H9 (cell line): ENCODE results near the gene GPC6. TPM values are rescaled to one million over a fixed set of nuclear protein-coding genes. Genes with fewer than 3 reads are reported as not detected.

Source experiments
- DNase-seq: peaks from one replicate; pipeline ENCODE4 v3.0.0-alpha.2; 2017
- H2AFZ ChIP-seq: one replicate; pipeline ENCODE4 v1.6.1; 2013; ENCODE audit warnings: mild to moderate bottlenecking, low read length, control low read depth, moderate library complexity
- H2AK5ac ChIP-seq: 2 replicates; pipeline ENCODE4 v1.6.1; 2013; ENCODE audit warnings: low read length, control low read depth, mixed read lengths; ENCODE audit not compliant: insufficient read length
- H2BK120ac ChIP-seq: one replicate; pipeline ENCODE4 v1.6.1; 2013; ENCODE audit warnings: low read depth, mild to moderate bottlenecking, low read length, control low read depth, inconsistent platforms; ENCODE audit not compliant: poor library complexity, severe bottlenecking
- H2BK12ac ChIP-seq: 2 replicates; pipeline ENCODE4 v1.6.1; 2013; ENCODE audit warnings: low read length, control low read depth, mixed read lengths, low read depth; ENCODE audit not compliant: insufficient read length
- H2BK15ac ChIP-seq: 2 replicates; pipeline ENCODE4 v1.6.1; 2013; ENCODE audit warnings: low read depth, low read length, control low read depth
- H2BK20ac ChIP-seq: one replicate; pipeline ENCODE4 v1.6.1; 2013; ENCODE audit warnings: low read depth, mild to moderate bottlenecking, low read length, control low read depth, inconsistent platforms; ENCODE audit not compliant: poor library complexity, severe bottlenecking
- H2BK5ac ChIP-seq: 2 replicates; pipeline ENCODE4 v1.6.1; 2013; ENCODE audit warnings: low read length, control low read depth, mixed read lengths; ENCODE audit not compliant: insufficient read length
- H3K14ac ChIP-seq: 2 replicates; pipeline ENCODE4 v1.6.1; 2013; ENCODE audit warnings: low read length, control low read depth; ENCODE audit not compliant: insufficient read depth
- H3K18ac ChIP-seq: 2 replicates; pipeline ENCODE4 v1.6.1; 2013; ENCODE audit warnings: low read depth, mild to moderate bottlenecking, mixed read lengths, low read length, control low read depth; ENCODE audit not compliant: insufficient read length
- H3K23ac ChIP-seq: 2 replicates; pipeline ENCODE4 v1.6.1; 2013; ENCODE audit warnings: low read length, control low read depth, mixed read lengths, low read depth; ENCODE audit not compliant: insufficient read length
- H3K23me2 ChIP-seq: 2 replicates; pipeline ENCODE4 v1.6.1; 2013; ENCODE audit warnings: low read depth, mild to moderate bottlenecking, mixed read lengths, low read length, control low read depth; ENCODE audit not compliant: insufficient read length, poor library complexity, severe bottlenecking
- H3K27ac ChIP-seq: 2 replicates; pipeline ENCODE4 v1.5.1; 2013; ENCODE audit warnings: low read length, control low read depth, mixed read lengths, low read depth; ENCODE audit not compliant: insufficient read length
- H3K27me3 ChIP-seq: 2 replicates; pipeline ENCODE4 v1.6.1; 2013; ENCODE audit warnings: low read length, control low read depth, inconsistent platforms; ENCODE audit not compliant: insufficient read depth
- H3K4ac ChIP-seq: 2 replicates; pipeline ENCODE4 v1.6.1; 2013; ENCODE audit warnings: low read depth, mild to moderate bottlenecking, control low read depth, inconsistent platforms, low read length, moderate library complexity
- H3K4me1 ChIP-seq: 2 replicates; pipeline ENCODE4 v1.6.1; 2013; ENCODE audit warnings: low read length, control low read depth, inconsistent platforms; ENCODE audit not compliant: insufficient read depth
- H3K4me2 ChIP-seq: 2 replicates; pipeline ENCODE4 v1.6.1; 2013; ENCODE audit warnings: low read length, control low read depth, mixed read lengths; ENCODE audit not compliant: insufficient read length, insufficient read depth
- H3K56ac ChIP-seq: 2 replicates; pipeline ENCODE4 v1.6.1; 2013; ENCODE audit warnings: low read depth, mild to moderate bottlenecking, mixed read lengths, low read length, control low read depth; ENCODE audit not compliant: insufficient read length
- H3K79me1 ChIP-seq: 2 replicates; pipeline ENCODE4 v1.6.1; 2013; ENCODE audit warnings: low read depth, mild to moderate bottlenecking, moderate library complexity, low read length, control low read depth, inconsistent platforms; ENCODE audit not compliant: insufficient read depth, poor library complexity, severe bottlenecking
- H3K79me2 ChIP-seq: 2 replicates; pipeline ENCODE4 v1.6.1; 2013; ENCODE audit warnings: low read length, control low read depth, inconsistent platforms; ENCODE audit not compliant: insufficient read depth
- H3K9ac ChIP-seq: 2 replicates; pipeline ENCODE4 v1.6.1; 2013; ENCODE audit warnings: low read length, control low read depth, mixed read lengths; ENCODE audit not compliant: insufficient read length; ENCODE audit errors: extremely low read depth
- H3K9me3 ChIP-seq: one replicate; pipeline ENCODE4 v1.6.1; 2013; ENCODE audit warnings: low read depth, low read length, inconsistent platforms; ENCODE audit not compliant: control insufficient read depth
- H3T11ph ChIP-seq: one replicate; pipeline ENCODE4 v1.6.1; 2013; ENCODE audit warnings: mild to moderate bottlenecking, low read length, control low read depth, inconsistent platforms
- H4K20me1 ChIP-seq: one replicate; pipeline ENCODE4 v1.6.1; 2013; ENCODE audit not compliant: control insufficient read depth, insufficient read length, insufficient read depth
- H4K5ac ChIP-seq: 2 replicates; pipeline ENCODE4 v1.6.1; 2013; ENCODE audit warnings: low read depth, mild to moderate bottlenecking, mixed read lengths, low read length, control low read depth; ENCODE audit not compliant: insufficient read length
- H4K8ac ChIP-seq: replicated peaks from 2 replicates; pipeline ENCODE4 v1.6.1; 2013; ENCODE audit warnings: low read length, control low read depth, mixed read lengths, low read depth; ENCODE audit not compliant: insufficient read length
- H4K91ac ChIP-seq: 2 replicates; pipeline ENCODE4 v1.6.1; 2013; ENCODE audit warnings: low read depth, mild to moderate bottlenecking, moderate library complexity, mixed read lengths, low read length, control low read depth; ENCODE audit not compliant: insufficient read length
- H3K27ac Mint-ChIP-seq, 3 experiments: 2 replicates in 2 of 3; 3 replicates in 1 of 3; pipeline ENCODE4 v1.8.0; 2020 to 2021; ENCODE audit warnings: mixed read lengths in 3 of 3, mild to moderate bottlenecking in 1 of 3, moderate library complexity in 1 of 3
- H3K27me3 Mint-ChIP-seq: 2 replicates; pipeline ENCODE4 v1.8.0; 2021; ENCODE audit warnings: low read depth, mild to moderate bottlenecking, moderate library complexity, mixed read lengths
- H3K36me3 Mint-ChIP-seq, 3 experiments: 2 replicates in 2 of 3; 3 replicates in 1 of 3; pipeline ENCODE4 v1.8.0; 2020 to 2021; ENCODE audit warnings: low read depth in 3 of 3, mixed read lengths in 3 of 3; ENCODE audit not compliant: insufficient read depth in 1 of 3
- H3K4me1 Mint-ChIP-seq, 2 experiments: 2 replicates each; pipeline ENCODE4 v1.8.0; 2020; ENCODE audit warnings: mixed read lengths in 2 of 2
- H3K4me3 Mint-ChIP-seq, 2 experiments: 2 replicates in 1 of 2; 3 replicates in 1 of 2; pipeline ENCODE4 v1.8.0; 2020 to 2021; ENCODE audit warnings: mild to moderate bottlenecking in 2 of 2, mixed read lengths in 2 of 2, moderate library complexity in 1 of 2
- H3K9me3 Mint-ChIP-seq, 2 experiments: 2 replicates in 1 of 2; 3 replicates in 1 of 2; pipeline ENCODE4 v1.8.0; 2020; ENCODE audit warnings: mild to moderate bottlenecking in 2 of 2, mixed read lengths in 2 of 2, moderate library complexity in 1 of 2
- total RNA-seq: library from RNA; stranded (reverse); gene quantifications from 2 replicates; pipeline ENCODE4 v1.2.1, GENCODE V29; 2021
- TF ChIP-seq, protein P1 (sequence below): fragments of 200-600 bp; sonication (generic); conservative IDR thresholded peaks from 3 replicates; pipeline ENCODE4 v1.8.0; 2021; ENCODE audit warnings: antibody characterized with exemption, mild to moderate bottlenecking

GPC6 gene
- total RNA-seq, 1 experiment from 2014 or later: 15.6 TPM

DNA sequence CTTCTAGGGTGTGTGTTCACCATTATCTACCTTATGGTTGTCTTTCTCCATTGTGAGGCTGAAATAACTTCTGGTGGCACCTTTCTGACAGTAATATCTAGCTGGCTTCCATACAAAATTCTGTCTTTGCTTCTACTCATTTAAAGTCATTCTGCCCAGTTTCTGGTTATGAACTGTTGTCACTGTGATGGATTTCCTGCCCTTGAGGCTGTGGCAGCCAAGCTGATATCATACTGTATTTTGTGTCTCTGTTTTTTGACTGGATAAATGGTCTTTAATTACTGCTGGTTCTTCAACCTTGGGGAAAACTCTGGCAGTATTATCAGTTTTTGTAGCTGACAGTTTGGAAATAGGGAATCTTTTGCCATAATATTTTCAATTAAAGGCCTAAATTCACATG lies 233.4 kb downstream of the GPC6 start:
- Mint-ChIP-seq H3K4me1 (peaks cover 0 to 2% of the 10 kb centered on the region in 2 experiments; a peak in 3 of 4 replicates), H3K4me3 (no peak overlapping the region)
- H3K4ac ChIP-seq: no peak overlapping the region

More for the DNA sequence above, 233.4 kb downstream of the GPC6 start:
- H3K23me2 ChIP-seq: no peaks in the 10 kb centered on the region
- no peak overlapping the region for H3K18ac ChIP-seq
- H3K9me3 ChIP-seq: no peaks in the 10 kb centered on the region
- no peaks in the 10 kb centered on the region for H3K27me3 ChIP-seq
- H2BK15ac ChIP-seq: no peak overlapping the region
- no peak overlapping the region for H3K14ac ChIP-seq
- H2AFZ ChIP-seq: no peak overlapping the region
- no peaks in the 10 kb centered on the region for H3K36me3 Mint-ChIP-seq
- no peak overlapping the region for H2BK12ac ChIP-seq
- no peaks in the 10 kb centered on the region for H3K9me3 Mint-ChIP-seq
- no peak overlapping the region for H3K56ac ChIP-seq
- no peak overlapping the region for H2BK120ac ChIP-seq
- H4K8ac ChIP-seq: no peak overlapping the region
- TF ChIP-seq, protein P1, sequence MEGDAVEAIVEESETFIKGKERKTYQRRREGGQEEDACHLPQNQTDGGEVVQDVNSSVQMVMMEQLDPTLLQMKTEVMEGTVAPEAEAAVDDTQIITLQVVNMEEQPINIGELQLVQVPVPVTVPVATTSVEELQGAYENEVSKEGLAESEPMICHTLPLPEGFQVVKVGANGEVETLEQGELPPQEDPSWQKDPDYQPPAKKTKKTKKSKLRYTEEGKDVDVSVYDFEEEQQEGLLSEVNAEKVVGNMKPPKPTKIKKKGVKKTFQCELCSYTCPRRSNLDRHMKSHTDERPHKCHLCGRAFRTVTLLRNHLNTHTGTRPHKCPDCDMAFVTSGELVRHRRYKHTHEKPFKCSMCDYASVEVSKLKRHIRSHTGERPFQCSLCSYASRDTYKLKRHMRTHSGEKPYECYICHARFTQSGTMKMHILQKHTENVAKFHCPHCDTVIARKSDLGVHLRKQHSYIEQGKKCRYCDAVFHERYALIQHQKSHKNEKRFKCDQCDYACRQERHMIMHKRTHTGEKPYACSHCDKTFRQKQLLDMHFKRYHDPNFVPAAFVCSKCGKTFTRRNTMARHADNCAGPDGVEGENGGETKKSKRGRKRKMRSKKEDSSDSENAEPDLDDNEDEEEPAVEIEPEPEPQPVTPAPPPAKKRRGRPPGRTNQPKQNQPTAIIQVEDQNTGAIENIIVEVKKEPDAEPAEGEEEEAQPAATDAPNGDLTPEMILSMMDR: no peak
- DNase-seq: no peak
- H2AK5ac ChIP-seq: no peak overlapping the region
- peak overlapping the region in 1 of 3 experiments; percentile 65; a peak in 1 of 7 replicates for H3K27ac Mint-ChIP-seq
- H3K27ac ChIP-seq: no peak overlapping the region
- no peak overlapping the region for H4K91ac ChIP-seq
- H3K9ac ChIP-seq: no peak overlapping the region
- H3K4me2 ChIP-seq: no peak overlapping the region
- no peaks in the 10 kb centered on the region for H3K79me2 ChIP-seq
- no peak overlapping the region for H4K5ac ChIP-seq
- no peaks in the 10 kb centered on the region for H3K79me1 ChIP-seq
- no peak overlapping the region for H3T11ph ChIP-seq
- no peaks in the 10 kb centered on the region for H3K27me3 Mint-ChIP-seq
- no peaks in the 10 kb centered on the region for H4K20me1 ChIP-seq
- H3K4me1 ChIP-seq: no peaks in the 10 kb centered on the region
- H2BK20ac ChIP-seq: no peak overlapping the region
- no peak overlapping the region for H2BK5ac ChIP-seq
- no peak overlapping the region for H3K23ac ChIP-seq
